ENCODE measurements around the gene ZNF418.

The ZNF418 gene

GRCh38 chr19:57934820-57935665, at the start of gene ZNF418:
Gene ZNF418 (minus strand): TSS chr19:57935402. CDS start chr19:57933822, 1,580 bp downstream.
- peak within 1 kb of the TSS; percentile 66 for H3K27ac ChIP-seq

GRCh38 chr19:57978586-57979289, 43.5 kb upstream of the ZNF418 start:
- no peak overlapping the region for H3K27ac ChIP-seq
- TF ChIP-seq ZFX (IDR thresholded peaks at IDR 0.05; ENCODE audit: borderline replicate concordance) (no peak), CTCF (IDR thresholded peaks at IDR 0.05) (no peak)

More at GRCh38 chr19:57934820-57935665, at the start of gene ZNF418:
- TF ChIP-seq ZFX (IDR thresholded peaks at IDR 0.05; ENCODE audit: borderline replicate concordance) (no peak), CTCF (IDR thresholded peaks at IDR 0.05) (no peak)

DNA sequence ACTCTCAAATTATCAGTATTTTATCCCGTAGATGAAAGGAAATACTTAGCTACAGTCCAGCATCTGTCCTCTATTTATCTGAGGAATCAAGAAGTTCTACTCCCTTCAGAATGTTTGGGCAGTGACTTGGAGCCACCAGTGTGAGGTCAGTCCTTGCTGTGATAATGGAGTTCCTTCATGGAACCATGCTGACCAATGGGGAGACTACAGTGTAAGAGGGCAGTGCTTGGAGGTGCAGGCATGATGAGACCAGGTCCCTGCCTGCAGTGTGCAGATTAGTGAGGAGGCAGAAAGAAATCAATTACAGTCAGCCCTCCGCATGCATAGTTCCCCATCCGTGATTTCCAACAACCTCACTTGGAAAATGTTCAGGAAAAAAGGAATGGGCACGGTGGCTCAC, 39.2 kb upstream of the ZNF418 start, which contains the start of gene C19orf18:
Gene C19orf18, minus strand, starts transcription at position 101 of the 400 bp plus-strand sequence. CDS start 102 bp downstream, outside the sequence.
- TF ChIP-seq ZFX (IDR thresholded peaks at IDR 0.05; ENCODE audit: borderline replicate concordance) (no peak), CTCF (IDR thresholded peaks at IDR 0.05) (no peak)
- H3K27ac ChIP-seq: no peak within 1 kb of the TSS

GRCh38 chr19:57964761-57965160, 29.6 kb upstream of the ZNF418 start:
- TF ChIP-seq CTCF (IDR thresholded peaks at IDR 0.05): no peak
- no peak for TF ChIP-seq ZFX (IDR thresholded peaks at IDR 0.05; ENCODE audit: borderline replicate concordance)
- H3K27ac ChIP-seq: no peak overlapping the region

DNA sequence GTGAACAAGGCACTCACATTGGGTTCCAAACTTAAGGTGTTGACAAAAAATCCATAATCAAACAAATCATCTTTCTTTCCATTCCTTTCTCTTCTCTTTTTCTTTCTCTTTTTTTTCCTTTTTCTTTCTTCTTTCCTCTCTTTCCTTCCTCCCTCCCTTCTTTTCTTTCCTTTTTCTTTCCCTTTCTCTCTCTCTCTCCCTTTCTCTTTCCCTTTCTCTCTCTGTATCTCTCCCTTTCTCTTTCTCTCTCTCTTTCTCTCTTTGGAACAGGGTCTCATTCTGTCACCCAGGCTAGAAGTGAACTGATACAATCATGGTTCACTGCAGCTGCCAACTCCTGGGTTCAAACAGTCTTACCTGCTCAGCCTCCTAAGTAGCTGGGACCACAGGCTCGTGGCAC, 26.6 kb upstream of the ZNF418 start:
- no peak overlapping the region for H3K27ac ChIP-seq
- TF ChIP-seq ZFX (IDR thresholded peaks at IDR 0.05; ENCODE audit: borderline replicate concordance) (no peak), CTCF (IDR thresholded peaks at IDR 0.05) (no peak)

DNA sequence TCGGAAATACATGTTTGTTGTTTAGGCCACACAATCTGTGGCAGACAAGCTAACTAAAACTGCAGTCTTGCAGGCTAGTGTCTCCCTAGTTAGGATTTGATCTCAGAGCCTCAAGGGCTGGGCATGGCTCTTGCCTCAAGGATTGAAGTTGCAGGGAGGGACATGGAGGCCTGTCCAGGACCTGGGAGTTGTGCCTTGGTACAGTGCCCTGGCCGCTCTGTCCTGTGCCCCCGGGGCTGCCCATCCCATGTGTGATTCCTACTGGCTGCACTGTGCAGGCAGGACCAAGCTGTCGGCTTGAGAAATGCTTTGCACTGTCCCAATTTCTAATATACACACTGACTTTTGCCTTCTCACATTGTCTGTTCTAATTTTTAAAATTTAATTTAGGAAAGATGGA, 19.8 kb upstream of the ZNF418 start:
- no peak overlapping the region for H3K27ac ChIP-seq
- no peak for TF ChIP-seq ZFX (IDR thresholded peaks at IDR 0.05; ENCODE audit: borderline replicate concordance)
- no peak for TF ChIP-seq CTCF (IDR thresholded peaks at IDR 0.05)

DNA sequence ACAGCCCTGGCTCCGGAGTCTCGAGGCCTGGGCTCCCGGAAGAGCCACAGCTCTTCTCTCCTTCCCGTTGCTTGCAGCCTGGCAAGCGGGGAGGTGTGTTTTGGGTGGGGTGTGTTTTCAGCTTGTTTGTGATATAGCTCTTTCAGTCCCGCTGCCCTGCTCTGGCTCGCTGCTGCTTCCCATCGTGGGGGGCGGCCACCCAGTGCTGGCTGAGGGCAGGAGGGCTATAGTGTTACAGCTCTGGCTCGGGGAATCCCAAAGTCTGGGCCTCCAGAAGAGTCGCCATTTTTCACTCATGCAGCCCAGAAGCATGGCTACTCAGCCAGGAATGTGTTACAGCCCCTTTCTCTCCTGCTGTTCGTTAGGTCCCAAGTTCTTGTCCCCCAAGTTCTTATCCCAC, 14.5 kb upstream of the ZNF418 start:
- TF ChIP-seq ZFX (IDR thresholded peaks at IDR 0.05; ENCODE audit: borderline replicate concordance) (no peak), CTCF (IDR thresholded peaks at IDR 0.05) (no peak)
- H3K27ac ChIP-seq: no peak overlapping the region
